ENCODE measurements around the gene WDR88.
"Not testable (repeated sequence)": the region's sequence is repeated elsewhere in the genome, so short reads cannot be mapped to it uniquely, and the experiment has no call there.

The WDR88 gene, protein sequence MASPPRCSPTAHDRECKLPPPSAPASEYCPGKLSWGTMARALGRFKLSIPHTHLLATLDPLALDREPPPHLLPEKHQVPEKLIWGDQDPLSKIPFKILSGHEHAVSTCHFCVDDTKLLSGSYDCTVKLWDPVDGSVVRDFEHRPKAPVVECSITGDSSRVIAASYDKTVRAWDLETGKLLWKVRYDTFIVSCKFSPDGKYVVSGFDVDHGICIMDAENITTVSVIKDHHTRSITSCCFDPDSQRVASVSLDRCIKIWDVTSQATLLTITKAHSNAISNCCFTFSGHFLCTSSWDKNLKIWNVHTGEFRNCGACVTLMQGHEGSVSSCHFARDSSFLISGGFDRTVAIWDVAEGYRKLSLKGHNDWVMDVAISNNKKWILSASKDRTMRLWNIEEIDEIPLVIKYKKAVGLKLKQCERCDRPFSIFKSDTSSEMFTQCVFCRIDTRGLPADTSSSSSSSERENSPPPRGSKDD

DNA sequence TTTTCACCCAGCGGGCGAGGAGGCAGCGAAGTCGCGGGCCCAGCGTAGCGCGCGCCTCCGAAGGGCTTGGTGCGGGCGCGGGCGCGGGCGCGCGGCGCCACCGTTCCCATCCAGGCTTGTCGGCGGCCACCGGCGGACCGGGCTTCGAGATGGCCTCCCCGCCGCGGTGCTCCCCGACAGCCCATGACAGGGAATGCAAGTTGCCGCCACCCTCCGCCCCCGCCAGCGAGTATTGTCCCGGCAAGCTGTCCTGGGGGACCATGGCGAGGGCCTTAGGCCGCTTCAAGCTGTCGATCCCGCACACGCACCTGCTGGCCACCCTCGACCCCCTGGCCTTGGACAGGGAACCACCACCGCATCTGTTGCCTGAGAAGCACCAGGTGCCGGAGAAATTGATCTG, at the start of gene WDR88:
Gene WDR88, plus strand, starts transcription at position 94 of the 400 bp plus-strand sequence. Its CDS starts 56 bp downstream, at position 150.
- no peak for DNase-seq

DNA sequence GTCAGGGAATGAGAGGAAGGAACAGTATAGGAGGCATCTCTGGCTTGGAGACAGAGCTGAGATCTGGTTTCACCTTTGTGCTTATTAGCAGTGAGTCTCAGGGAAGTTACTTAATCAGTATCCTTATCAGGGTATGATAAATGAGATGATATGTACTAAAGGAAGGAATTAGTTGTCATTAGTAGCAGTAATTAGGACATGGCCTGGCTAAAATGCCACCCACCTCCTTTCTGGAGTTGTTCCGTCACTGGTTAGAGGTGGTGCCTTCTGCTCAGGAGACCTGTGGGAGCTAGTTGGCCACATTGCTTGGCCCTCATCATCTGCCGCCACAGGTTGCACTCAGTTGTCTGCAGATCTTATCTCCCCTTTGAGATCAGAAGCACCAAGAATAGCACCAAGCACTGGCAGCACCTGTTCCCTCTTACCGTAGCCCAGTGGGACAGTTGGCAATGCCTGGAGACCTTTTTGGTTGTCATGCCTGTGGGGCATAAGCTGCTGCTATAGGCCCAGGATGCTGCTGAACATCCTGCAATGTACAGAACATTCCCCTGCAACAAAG, 46.3 kb upstream of the WDR88 start:
- no peak for DNase-seq

DNA sequence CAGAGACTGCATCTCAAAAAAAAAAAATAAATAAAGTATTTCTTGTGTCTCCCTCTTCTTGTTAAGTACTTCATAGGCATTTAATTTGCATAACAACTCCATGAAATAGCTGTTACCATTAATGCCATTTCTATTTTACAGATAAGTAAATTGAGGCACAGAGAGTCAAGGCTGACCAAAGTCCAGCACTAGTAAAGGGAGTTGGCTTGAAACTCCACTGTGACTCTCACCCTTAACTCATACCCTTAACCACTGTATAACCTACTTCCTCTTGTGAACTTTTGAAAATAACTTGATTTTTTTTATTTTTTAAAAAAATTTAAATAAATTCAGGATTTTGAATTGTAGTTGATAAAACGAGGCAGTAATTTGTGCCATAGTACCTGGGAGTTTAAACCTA, 45.0 kb upstream of the WDR88 start:
- no peak for DNase-seq

DNA sequence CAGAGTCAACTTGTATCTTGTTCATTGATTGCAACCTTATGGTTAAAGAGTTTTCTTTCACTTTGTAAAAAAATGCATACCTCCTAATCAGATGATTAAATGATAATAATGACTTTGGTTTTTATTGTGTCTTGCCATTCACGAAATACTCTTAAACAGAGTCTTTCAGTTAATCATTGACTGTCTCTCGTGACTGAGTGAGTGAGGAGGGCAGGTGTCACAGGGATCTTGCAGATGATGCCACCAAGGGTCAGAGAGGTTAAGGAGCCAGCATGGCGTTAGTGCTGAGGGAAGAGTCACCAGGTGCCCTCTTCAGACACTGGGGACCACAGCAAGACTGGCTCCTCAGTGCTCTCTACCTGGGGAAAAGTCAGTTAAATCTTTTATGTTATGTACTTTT, 42.9 kb upstream of the WDR88 start:
- no peak for DNase-seq

DNA sequence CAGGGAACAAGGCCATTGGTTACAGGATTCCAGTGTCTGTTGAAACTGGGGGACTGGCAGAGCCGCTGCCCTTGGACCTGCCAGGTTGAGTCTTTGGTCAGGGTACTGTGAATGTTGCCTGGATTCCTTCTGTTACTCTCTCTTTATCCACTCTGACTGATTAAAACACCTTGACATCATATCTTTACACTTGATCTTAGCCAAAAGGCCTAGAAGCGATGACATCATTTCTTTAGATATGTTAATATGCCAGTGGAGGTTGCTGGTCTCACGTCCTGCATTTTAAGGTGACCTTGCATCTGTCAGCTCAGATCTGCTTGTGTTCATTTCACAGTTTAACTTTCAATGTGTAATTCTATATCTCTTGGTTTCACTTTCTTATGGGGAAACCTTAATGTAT, 41.7 kb upstream of the WDR88 start:
- no peak for DNase-seq

DNA sequence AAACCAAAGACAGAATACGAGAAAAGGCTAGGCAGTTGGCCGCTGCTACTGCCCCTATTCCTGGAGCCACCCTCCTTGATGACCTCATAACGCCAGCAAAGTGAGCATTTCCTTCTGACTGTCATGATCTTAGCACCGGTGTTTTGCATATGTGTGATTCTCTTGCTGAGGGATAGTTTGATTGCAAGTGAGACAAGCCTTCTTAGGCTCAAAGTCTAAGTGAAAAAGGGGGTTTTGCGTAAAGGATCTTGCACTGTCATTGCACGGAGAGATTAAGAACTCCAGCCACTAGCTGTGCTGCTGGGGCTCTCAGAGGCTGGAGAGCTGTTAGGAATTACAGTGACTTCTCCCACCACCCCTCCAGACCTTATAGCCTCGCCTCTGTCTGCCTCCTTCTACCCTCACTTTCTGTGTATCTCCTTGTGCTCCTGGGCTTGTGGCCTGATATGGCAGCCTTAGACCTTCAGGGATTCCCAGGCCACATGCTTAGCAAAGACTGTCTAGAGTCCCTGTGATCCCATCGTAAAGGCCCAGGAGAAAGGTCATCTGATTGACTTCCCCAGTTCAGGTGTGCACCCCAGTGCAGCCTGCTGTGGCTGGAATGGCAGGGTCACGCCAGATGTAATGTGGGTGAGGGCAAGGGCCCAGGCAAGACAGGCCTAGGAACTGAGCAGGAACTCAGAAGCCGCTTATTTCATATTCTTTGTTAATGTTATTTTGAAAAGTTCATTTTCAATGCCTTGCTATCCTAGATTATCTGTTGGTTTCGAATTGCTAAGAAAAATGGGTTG, 38.3 kb upstream of the WDR88 start:
- DNase-seq: no peak

DNA sequence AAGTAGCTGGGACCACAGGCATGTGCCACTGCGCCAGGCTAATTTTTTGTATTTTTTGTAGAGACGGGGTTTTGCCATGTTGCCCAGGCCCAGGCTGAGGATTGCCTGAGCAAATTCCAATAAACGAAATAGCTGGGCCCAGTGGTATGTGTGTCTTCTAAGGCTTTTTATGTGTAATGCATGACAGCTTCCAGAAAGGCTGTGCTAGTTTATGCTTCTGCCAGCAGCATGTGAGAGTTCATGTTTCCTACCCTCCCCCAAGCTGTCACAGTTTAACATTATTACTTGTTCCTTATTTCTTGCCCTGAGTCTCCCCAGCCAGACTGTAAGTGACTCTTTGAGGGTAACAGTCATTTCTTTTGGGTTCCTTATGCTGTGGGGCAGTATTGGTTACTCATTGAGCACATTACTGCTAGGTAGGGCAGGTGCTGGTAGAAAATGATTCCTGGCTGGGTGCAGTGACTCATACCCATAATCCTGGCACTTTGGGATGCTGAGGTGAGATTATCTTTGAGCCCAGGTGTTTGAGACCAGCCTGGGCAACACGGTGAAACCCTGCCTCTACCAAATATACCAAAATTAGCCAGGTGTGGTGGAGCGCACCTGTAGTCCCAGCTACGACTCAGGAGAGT, 37.4 kb upstream of the WDR88 start:
- DNase-seq: no peak

DNA sequence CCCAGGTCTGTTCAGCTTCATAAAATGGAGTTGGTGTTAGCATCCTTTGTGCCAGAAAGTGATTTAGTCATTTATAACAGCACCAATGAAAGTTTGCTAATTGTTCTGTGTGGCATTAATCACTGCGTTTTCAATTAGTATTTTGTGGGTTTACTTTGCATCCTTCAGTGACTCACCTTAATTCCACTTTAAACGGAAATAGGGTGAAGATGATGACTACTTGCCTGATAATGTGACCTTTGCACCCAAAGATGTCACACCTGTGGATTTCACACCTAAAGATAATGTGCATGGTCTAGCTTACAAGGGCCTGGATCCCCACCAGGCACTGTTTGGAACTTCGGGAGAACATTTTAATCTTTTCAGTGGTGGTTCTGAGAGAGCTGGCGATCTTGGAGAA, 35.9 kb upstream of the WDR88 start:
- no peak for DNase-seq

DNA sequence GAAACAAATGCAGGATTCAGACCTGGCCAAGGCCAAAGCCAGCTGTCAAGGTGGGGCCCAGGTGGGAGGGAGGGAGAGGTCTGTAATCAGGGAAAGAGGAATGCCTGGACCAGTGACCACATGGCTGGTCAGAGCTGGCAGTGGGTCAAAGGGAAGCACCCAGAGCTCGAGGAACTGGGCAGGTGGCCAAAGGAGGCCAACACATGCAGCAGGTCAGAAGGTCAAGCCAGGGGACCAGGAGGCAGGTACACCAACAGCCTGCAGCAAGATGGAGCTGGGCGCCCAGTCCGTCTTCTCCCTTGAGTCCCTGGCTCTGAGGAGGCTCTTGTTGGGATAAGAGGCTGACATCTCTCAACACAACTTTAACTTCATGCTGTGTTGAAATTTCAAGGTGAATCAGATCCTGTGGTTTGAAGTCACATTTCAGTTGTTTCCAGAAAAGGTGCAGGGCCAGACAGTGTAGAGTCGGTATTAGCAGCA, 33.8 kb upstream of the WDR88 start:
- DNase-seq: no peak

DNA sequence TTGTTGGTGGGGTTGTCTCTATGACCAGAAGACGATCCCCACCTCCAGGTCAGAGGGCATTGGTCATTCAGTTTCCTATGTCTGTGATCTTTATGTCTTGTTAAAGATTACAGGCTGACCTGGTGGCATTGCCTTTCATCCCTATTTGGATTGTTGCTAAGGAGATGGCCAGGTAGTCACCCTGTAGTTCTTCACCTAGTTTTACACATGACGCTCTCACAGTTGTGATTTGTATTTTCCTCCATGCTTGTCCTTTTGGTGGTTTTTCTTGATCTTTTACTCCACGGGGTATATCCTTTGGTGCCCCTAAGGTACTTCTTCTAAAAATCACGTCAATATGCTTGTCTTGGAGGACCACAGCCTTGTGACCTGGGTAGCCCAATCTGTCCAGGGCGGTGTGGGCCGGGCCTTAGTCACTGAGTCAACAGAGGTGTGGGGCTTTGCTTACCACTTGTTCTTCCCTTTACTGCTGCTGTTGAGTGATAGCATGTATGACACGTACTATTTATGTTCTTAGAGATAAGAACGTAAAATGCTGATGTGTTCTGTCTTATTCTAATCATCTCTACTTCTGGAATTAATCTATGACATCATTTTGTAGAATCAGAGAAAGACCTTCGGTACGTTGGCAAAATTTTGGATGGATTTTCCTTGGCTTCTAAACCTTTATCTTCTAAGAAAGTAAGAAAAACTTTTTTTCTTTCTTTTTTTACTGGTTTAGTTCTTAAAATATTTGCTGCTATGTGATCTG, 30.8 kb upstream of the WDR88 start:
- no peak for DNase-seq

DNA sequence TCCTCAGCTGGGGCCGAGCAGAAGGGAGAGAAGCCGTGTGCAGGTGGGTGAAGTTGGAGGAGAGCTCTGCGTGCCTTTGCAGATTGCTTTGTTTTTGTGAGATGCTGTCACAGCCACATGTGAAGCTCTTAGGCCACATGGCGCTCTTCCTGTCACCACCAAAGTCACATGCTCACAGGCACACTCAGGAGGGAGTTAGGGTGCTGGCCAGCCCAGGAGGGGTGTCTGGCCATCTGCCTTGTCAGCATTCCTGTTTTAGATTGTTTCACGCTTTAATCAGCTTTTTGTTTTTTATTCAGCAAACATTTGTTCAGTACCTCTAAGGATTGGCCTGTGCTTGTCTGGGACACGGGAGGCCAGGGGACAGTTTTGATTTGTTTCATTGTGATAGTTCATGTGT, 29.0 kb upstream of the WDR88 start:
- DNase-seq: no peak

DNA sequence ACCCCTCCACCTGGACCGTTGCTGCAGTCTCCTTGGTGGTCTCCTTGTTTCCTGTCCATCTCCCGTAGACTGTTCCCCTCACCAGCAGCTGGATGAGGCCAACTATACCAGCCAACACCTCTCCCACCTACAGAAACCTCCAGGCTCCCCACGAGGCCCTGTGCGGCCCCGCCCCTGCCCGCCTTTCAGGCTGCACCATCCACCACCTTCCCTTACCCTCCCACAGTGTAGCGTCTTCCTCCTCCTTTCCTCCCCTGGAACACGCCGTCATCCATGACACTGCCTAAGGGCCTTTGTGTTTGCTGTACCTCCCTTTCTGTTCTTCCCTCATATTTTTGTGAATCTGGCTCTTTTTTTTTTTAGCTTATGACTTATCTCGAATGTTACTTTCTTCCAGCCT, 23.8 kb upstream of the WDR88 start:
- DNase-seq: no peak

DNA sequence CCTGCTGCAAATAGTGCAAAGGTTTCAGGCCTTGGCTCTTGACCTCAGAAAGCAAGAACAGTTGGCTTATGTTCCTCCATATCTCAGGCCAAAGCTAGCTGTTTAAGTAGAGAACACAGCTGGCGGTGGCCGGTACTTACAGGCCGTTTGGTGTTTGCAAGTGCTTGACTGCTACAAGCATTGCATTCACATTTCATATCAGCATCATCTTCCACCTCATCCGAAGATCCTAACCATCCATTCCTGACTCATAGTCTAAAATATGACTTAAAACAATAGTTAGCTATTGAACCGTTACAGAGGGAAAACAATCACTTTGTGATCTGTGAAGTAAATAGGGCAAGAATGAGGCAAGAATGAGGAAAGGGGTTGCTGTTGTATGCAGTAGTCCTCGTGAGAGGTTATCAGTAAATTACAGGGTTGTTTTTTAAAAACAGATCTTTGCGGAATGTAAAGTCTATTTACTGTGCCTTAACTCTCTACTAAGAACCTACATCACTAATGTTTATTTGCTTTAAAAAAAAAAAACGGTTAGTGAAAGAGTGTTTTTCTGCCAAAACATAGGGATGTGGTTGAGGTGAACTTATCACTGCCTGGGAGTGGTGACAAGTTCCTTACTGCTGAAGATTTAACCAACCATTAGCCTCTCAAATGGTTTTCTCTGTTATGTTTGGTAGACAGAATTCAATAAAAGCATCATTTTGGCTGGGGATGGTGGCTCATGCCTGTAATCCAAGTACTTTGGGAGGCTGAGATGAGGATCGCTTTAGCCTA, 21.6 kb upstream of the WDR88 start:
- no peak for DNase-seq

DNA sequence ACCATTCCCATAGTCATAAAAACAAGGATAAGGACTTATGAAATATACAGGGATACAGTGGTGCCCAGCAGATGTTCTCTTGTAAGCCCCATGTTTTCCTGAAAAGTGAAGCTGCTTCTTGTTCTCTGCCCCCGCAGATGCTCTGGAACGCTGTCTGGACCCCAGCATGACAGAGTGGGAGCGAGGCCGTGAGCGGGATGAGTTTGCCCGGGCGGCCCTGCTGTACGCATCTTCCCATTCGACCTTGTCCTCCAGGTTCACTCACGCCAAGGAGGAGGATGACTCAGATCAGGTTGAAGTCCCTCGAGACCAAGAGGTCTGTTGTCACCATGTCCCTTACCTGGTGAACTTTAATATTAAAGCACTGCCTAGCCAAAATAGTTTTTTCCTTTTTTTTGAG, 20.3 kb upstream of the WDR88 start:
- no peak for DNase-seq

DNA sequence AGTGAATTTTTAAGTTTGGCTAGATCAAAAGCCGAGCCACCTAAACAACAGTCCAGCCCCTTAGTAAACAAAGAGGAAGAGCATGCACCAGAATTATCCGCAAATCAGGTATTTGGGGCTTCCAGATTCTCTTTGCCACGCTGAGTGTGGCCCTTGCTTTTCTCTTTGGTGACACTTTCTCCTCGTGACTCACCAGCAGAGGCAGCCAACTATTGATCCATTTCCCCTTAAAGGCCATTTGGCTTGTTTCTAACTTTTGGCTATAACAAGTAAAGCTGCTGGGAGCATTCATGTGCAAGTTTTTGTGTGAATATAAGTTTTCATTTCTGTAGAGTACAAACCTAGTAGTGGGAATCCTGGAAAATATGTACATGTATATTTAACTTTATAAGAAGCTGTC, 17.6 kb upstream of the WDR88 start:
- no peak for DNase-seq

DNA sequence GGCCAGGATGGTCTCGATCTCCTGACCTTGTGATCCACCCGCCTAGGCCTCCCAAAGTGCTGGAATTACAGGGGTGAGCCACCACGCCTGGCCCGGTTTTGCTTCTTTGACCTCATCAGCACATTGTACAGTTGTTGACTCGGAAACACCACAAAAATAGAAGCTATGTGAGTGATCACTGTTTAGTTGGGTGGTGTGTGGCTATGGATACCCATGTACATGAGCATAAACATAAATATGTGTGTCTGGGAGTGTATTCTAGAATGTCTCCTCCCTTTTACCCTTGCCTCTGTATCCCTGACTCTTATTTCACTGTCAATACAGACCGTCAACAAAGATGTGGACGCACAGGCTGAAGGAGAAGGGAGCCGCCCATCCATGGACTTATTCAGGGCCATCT, 14.4 kb upstream of the WDR88 start:
- no peak for DNase-seq

DNA sequence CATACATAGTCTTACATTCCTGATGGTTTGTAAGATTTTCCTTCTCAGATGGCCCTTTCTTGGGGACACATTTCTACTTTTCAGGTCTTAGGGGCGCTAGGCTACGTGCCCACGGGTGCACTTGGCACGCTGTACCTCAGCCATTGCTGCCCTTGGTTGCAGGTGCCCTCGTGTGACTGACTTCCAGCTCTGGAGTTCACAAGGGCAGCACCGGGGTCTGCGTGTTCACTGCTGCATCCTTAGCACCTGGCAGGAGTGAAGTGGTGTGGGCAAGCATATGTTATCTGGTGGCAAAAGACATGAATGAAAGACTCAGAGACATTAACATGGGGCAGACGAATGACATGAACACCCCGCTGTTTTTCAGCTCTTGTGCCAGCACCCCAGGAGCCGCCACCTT, 13.3 kb upstream of the WDR88 start:
- no peak for DNase-seq

DNA sequence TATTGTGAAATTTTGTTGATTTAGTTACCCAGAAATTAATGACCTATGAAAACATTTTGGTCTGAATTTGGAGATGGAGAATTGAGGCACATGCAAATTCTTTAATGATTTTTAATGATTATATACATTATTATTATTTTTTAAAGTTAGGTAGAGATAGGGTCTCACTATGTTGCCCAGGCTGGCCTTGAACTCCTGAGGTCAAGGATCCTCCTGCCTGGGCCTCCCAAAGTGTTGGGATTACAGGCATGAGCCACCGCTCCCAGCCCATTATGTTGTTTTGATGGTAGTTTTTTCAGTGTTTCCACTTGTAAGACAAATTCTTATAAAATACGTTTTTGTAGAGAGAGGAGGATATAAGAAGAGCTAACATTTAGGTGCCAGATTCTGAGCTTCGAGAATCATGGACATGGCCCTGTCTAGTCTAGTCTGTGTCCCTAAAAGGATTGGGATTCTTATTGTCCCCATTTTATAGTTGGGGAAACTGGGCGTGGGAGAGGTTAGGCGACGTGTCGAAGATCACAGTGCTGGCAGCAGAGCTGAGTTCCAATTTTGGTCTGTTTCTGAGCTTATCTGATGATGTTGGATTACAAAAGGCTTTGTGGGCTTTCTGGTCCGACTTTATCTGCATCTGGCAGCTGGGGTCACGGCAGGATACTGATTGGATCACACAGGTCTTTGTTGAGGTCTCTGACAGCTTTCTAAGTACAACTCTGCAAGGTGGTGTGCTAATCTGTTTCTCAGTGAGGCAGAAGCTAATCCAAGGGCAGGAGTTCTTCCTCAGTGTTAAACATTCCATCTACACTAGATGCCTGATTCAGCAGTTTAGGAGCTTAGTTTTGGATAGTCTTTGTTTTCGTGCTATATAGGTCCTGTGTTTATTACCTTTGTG, 7.5 kb upstream of the WDR88 start:
- no peak for DNase-seq

DNA sequence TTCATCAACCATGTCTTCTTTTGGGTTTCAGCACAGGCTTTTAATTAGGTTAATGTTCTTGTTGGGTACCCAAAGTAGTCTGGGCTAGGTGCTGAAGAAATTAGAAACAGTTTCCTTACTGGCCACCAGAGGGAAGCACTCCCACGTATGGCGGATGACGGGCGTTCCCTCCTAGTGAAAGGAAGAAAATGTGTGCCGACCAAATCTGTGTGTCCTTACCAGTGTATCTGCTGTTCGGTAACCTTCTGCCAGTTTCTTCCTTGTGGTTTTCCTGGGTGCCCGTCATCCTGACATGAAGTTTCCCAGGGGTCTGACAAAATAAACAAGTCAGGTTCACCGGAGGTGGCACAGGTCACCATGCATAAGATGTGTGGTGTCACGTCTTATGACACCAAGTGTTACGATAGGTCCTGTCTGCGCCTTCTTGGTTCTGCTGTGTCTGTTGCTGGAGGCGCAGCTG, 6.0 kb upstream of the WDR88 start:
- DNase-seq: peak; percentile 18

DNA sequence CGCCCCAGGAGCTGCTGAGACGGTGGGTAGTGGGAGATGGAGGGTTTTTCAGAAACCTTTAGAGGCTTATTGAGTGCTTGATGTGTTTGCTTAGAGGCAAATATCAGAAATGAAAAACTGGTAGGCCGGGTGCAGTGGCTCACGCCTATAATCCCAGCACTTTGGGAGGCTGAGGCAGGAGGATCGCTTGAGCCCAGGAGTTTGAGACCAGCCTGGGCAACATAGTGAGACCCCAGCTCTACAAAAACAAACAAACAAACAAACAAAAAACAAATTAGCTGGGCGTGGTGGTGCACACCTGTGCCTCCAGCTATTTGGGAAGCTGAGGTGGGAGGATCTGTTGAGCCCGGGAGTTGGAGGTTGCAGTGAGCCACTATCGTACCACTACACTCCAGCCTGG, 5.2 kb upstream of the WDR88 start:
- not testable (repeated sequence) for DNase-seq

DNA sequence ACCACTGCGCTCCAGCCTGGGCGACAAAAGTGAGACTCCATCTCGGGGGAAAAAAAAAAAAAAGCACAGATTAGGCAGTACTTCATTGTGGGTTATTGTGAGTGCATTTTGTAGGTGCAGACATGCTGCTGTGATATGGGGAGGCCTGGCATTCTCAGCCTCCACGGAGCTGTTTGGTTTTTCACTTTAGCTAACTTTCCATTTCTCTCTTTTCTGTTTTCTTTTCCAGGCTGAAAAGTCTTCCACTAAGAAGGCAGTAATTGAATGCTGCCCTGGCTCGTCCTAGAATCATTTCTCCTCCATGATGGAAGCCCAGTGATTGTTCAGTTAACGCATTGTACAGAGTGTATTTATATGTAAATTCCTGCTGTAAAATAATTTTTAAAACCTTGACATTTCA, 2.0 kb upstream of the WDR88 start:
- no peak for DNase-seq

Measured in GDM1 (cell line).